Measurements from ENCODE around the gene LRRK1.

DNA sequence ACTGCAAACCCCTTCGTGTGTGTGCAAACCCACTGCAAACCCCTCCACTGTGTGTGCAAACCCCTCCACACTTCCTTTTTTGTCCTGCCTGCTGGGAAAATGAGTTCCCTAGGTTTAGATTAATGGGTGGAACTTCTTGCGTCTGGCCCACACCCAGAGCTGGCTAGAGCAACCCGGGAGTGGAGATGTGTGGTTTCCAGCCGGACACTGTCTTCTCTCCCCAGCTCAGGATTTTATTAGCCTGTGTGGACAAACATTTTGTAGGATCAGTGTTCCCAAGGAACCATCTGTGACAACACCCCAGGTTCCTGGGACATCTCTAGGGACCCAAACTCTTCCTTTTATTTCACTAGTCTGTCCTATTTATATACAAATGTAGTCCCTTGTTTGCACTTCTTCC, 9.6 kb upstream of the LRRK1 start:
- TF ChIP-seq, protein P1, sequence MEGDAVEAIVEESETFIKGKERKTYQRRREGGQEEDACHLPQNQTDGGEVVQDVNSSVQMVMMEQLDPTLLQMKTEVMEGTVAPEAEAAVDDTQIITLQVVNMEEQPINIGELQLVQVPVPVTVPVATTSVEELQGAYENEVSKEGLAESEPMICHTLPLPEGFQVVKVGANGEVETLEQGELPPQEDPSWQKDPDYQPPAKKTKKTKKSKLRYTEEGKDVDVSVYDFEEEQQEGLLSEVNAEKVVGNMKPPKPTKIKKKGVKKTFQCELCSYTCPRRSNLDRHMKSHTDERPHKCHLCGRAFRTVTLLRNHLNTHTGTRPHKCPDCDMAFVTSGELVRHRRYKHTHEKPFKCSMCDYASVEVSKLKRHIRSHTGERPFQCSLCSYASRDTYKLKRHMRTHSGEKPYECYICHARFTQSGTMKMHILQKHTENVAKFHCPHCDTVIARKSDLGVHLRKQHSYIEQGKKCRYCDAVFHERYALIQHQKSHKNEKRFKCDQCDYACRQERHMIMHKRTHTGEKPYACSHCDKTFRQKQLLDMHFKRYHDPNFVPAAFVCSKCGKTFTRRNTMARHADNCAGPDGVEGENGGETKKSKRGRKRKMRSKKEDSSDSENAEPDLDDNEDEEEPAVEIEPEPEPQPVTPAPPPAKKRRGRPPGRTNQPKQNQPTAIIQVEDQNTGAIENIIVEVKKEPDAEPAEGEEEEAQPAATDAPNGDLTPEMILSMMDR (IDR thresholded peaks at IDR 0.05) = no peak
- TF ChIP-seq MXD4 (CRISPR knock-in tag; IDR thresholded peaks at IDR 0.05; ENCODE audit: borderline replicate concordance) (no peak), ESRRA (CRISPR knock-in tag; IDR thresholded peaks at IDR 0.05; ENCODE audit: borderline replicate concordance) (no peak), CREB1 (CRISPR knock-in tag; IDR thresholded peaks at IDR 0.05) (no peak)
- TF ChIP-seq, protein P2, sequence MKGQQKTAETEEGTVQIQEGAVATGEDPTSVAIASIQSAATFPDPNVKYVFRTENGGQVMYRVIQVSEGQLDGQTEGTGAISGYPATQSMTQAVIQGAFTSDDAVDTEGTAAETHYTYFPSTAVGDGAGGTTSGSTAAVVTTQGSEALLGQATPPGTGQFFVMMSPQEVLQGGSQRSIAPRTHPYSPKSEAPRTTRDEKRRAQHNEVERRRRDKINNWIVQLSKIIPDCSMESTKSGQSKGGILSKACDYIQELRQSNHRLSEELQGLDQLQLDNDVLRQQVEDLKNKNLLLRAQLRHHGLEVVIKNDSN (CRISPR knock-in tag; IDR thresholded peaks at IDR 0.05) = no peak
- TF ChIP-seq, protein P3, sequence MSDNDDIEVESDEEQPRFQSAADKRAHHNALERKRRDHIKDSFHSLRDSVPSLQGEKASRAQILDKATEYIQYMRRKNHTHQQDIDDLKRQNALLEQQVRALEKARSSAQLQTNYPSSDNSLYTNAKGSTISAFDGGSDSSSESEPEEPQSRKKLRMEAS (CRISPR knock-in tag; IDR thresholded peaks at IDR 0.05) = no peak

Measured in WTC11 (cell line).